Adrenal gland (tissue), 12 donors: ENCODE measurements around the gene CLEC3B. TPM values are rescaled to one million over a fixed set of nuclear protein-coding genes. Genes with fewer than 3 reads are reported as not detected.

Source experiments
- DNase-seq, 7 donors: peaks; one replicate each; pipeline ENCODE4 v3.0.0-alpha.2; 2019 to 2020
- H3K27ac ChIP-seq, 5 donors: fragments of 200-600 bp; sonication (generic) in 4 of 5; 1 replicate in 3 of 5; 2 replicates in 2 of 5; pipeline versions ENCODE4 v1.5.1 to v1.8.0; 2016 to 2020; ENCODE audit warnings: mild to moderate bottlenecking in 1 of 5
- H3K27me3 ChIP-seq: fragments of 200-600 bp; 2 replicates; pipeline ENCODE4 v1.8.0; 2021
- H3K36me3 ChIP-seq, 2 donors: fragments of 200-600 bp; replicated peaks in 1 of 2; 1 replicate in 1 of 2; 2 replicates in 1 of 2; pipeline versions ENCODE4 v1.5.1 to v1.8.0; 2018 to 2022
- H3K4me1 ChIP-seq, 2 donors: fragments of 200-600 bp; replicated peaks in 1 of 2; 1 replicate in 1 of 2; 2 replicates in 1 of 2; pipeline versions ENCODE4 v1.5.1 to v1.8.0; 2018 to 2021
- H3K4me3 ChIP-seq, 4 donors: fragments of 200-600 bp; sonication (generic) in 3 of 4; one replicate each; pipeline ENCODE4 v1.5.1; 2016 to 2018
- H3K9me3 ChIP-seq, 3 donors: fragments of 200-600 bp; sonication (generic) in 1 of 3; replicated peaks in 1 of 3; 1 replicate in 2 of 3; 2 replicates in 1 of 3; pipeline versions ENCODE4 v1.5.1 to v1.8.0; 2016 to 2021
- CTCF ChIP-seq, 6 experiments: fragments of 450-650 bp in 4 of 6; fragments of 200-600 bp in 2 of 6; sonication (generic) in 1 of 6; IDR thresholded peaks; 1 replicate in 5 of 6; 2 replicates in 1 of 6; pipeline versions ENCODE4 v1.5.1 to v1.8.0; 2016 to 2021; ENCODE audit warnings: antibody characterized with exemption in 6 of 6, mild to moderate bottlenecking in 2 of 6, moderate library complexity in 1 of 6
- POLR2A ChIP-seq, 2 donors: fragments of 450-650 bp; IDR thresholded peaks; one replicate each; pipeline ENCODE4 v1.6.1; 2017; ENCODE audit warnings: antibody characterized with exemption in 2 of 2, mild to moderate bottlenecking in 2 of 2, moderate library complexity in 1 of 2
- WGBS, 4 donors: extraction: QIAGEN DNeasy Blood & Tissue Kit in 2 of 4; methylation state at CpG; one replicate each; pipeline versions ENCODE4 v1.1.5 to v1.1.7; 2013 to 2017; 5-methylcytosine and 5-hydroxymethylcytosine counted together
- intact Hi-C, 2 donors: fragments of 100-400 bp; cut with DNase I; formaldehyde crosslinking; loops; one replicate each; pipeline versions ENCODE4 v1.14.1 to v1.15.0; 2022 to 2023
- polyA plus RNA-seq, 3 donors: library from polyadenylated mRNA; stranded (reverse); fragments of 200-250 nt in 2 of 3; fragments of 350-450 nt in 1 of 3; fragmentation: Illumina TruSeq in 1 of 3; extraction: RNeasy Lipid Tissue Mini Kit (QIAGEN cat#74804) in 1 of 3; gene quantifications; one replicate each; pipeline ENCODE4 v1.2.3, GENCODE V29; 2013 to 2014
- total RNA-seq, 9 donors: library from RNA; depleted of rRNA in 4 of 9; stranded (reverse); fragments of >200 nt in 4 of 9; fragments of 120-200 nt in 1 of 9; fragmentation: NEBNext Ultra II Directional in 1 of 9; extraction: Animal tissue kit (Norgen Biotek cat#: 25700) in 1 of 9; gene quantifications; one replicate each; pipeline versions ENCODE4 v1.1.0 to v1.2.4, GENCODE V29; 2013 to 2023
- donor health status: healthy with polysubstance abuse.
- donor health status: Bipolar disorder and iron deficiency.
- donor health status: DM: yes; HTN: yes; CAD: no.
- donor health status: DM: no; HTN: no; CAD: no.
- donor health status: DM: no; HTN: no; CAD: no.
- donor health status: DM: yes; HTN: yes; CAD: no.

CLEC3B gene
- total and polyA plus RNA-seq, 12 donors = 5.1 to 251 (median 73.1) TPM

- 33 to 68% (median 41%) methylated on average over 4 of the region's 4 CpGs for WGBS, 4 donors
- Histone ChIP-seq H3K27me3 (no peaks in the 10 kb centered on the region), H3K27ac (peak overlapping the region in 2 of 5 donors; percentile 42 to 81), H3K4me1 (peaks cover 0 to 38% of the 10 kb centered on the region in 2 donors), H3K4me3 (peak overlapping the region in 1 of 4 donors; percentile 26), H3K9me3 (no peaks in the 10 kb centered on the region), H3K36me3 (no peaks in the 10 kb centered on the region)
- DNase-seq = peak in 6 of 7 donors; percentile 45 to 78 (median 56)
- TF ChIP-seq CTCF (IDR thresholded peaks at IDR 0.05) = no peak
- TF ChIP-seq POLR2A (IDR thresholded peaks at IDR 0.05) = no peak
- intact Hi-C loops = loop anchor here in 1 of 2 donors (10.0 kb wide), 1 partner anchor 52 kb away; the partner anchor contains the start of genes EXOSC7 and ZDHHC3
These were observed 854 bp downstream of the CLEC3B start for GRCh38 chr3:45026957-45027356.

- peaks cover 0 to 38% of the 10 kb centered on the region in 2 donors for H3K4me1 ChIP-seq
- DNase-seq = no peak
- H3K27me3 ChIP-seq = no peaks in the 10 kb centered on the region
- intact Hi-C loops = loop anchor here in 1 of 2 donors (10.0 kb wide), 1 partner anchor 53 kb away; the partner anchor contains the start of genes EXOSC7 and ZDHHC3
- H3K36me3 ChIP-seq = no peaks in the 10 kb centered on the region
- H3K27ac ChIP-seq = peak overlapping the region in 2 of 5 donors; percentile 42 to 81
- H3K9me3 ChIP-seq = no peaks in the 10 kb centered on the region
- TF ChIP-seq CTCF (IDR thresholded peaks at IDR 0.05) (no peak), POLR2A (IDR thresholded peaks at IDR 0.05) (no peak)
- 82 to 96% (median 88%) methylated on average over 4 of the region's 4 CpGs for WGBS, 4 donors
- H3K4me3 ChIP-seq = peak overlapping the region in 1 of 4 donors; percentile 26
These were observed 1.3 kb downstream of the CLEC3B start for GRCh38 chr3:45027441-45027840.

- WGBS, 4 donors = 72 to 90% (median 85%) methylated on average over 2 of the region's 2 CpGs
- Histone ChIP-seq H3K36me3 (no peaks in the 10 kb centered on the region), H3K27ac (peak overlapping the region in 1 of 5 donors; percentile 0), H3K4me3 (no peak overlapping the region), H3K4me1 (peaks cover 0 to 40% of the 10 kb centered on the region in 2 donors), H3K9me3 (no peaks in the 10 kb centered on the region), H3K27me3 (no peaks in the 10 kb centered on the region)
- TF ChIP-seq POLR2A (IDR thresholded peaks at IDR 0.05) = no peak
- no peak for TF ChIP-seq CTCF (IDR thresholded peaks at IDR 0.05)
- no peak for DNase-seq
- intact Hi-C loops = loop anchor here in 1 of 2 donors (10.0 kb wide), 1 partner anchor 54 kb away; the partner anchor contains the start of genes EXOSC7 and ZDHHC3
These were observed 3.1 kb downstream of the CLEC3B start for GRCh38 chr3:45029216-45029615.

- TF ChIP-seq POLR2A (IDR thresholded peaks at IDR 0.05) (no peak), CTCF (IDR thresholded peaks at IDR 0.05) (no peak)
- DNase-seq = no peak
- no peaks in the 10 kb centered on the region for H3K27me3 ChIP-seq
- H3K36me3 ChIP-seq = no peaks in the 10 kb centered on the region
- intact Hi-C loops = loop anchor here in 1 of 2 donors (10.0 kb wide), 2 partner anchors 55 to 495 kb away; partner anchors contain the start of genes EXOSC7 and ZDHHC3
- peaks cover 0 to 36% of the 10 kb centered on the region in 2 donors for H3K4me1 ChIP-seq
- no peaks in the 10 kb centered on the region for H3K9me3 ChIP-seq
- WGBS, 4 donors = 73 to 94% (median 87%) methylated on average over 3 to 5 of the region's 5 CpGs
- H3K4me3 ChIP-seq = no peak overlapping the region
- H3K27ac ChIP-seq = no peak overlapping the region
These were observed 3.6 kb downstream of the CLEC3B start for GRCh38 chr3:45029661-45030060.
